K562 (cell line): ENCODE results near the gene ZBP1. TPM values are rescaled to one million over a fixed set of nuclear protein-coding genes. Genes with fewer than 3 reads are reported as not detected.
A peak's percentile ranks its signal among the peaks of the same experiment; 100 is the strongest.

Source experiments
- ATAC-seq: fragments of 200-7000 bp; cut with Tn5 transposase; 3 replicates; pipeline ENCODE4 v1.9.1; 2020; ENCODE audit warnings: moderate library complexity
- BruUV-seq: library from RNA; stranded (reverse); fragments of 400-500 nt; replicated peaks from 2 replicates; lab custom pipeline; 2021; lab: Mats Ljungman, UMichigan
- CTCF ChIA-PET: fragments of 300-600 bp; formaldehyde crosslinking; extraction: SDS; loops from one replicate; lab custom pipeline; 2021; ENCODE audit warnings: low intra/inter-chr PET ratio; lab: Yijun Ruan, JAX
- POLR2A ChIA-PET: fragments of 300-600, 350-650 bp; sonication (Branson Sonifier 250); formaldehyde crosslinking; extraction: SDS; loops from one replicate; lab custom pipeline; 2021; ENCODE audit warnings: antibody characterized with exemption, inconsistent platforms; lab: Yijun Ruan, JAX
- DNase-seq, 4 experiments: peaks; one replicate each; pipeline versions ENCODE4 v3.0.0 to v3.0.0-alpha.2; 2011 to 2018; ENCODE audit warnings: low spot score in 3 of 4, mixed read lengths in 3 of 4; ENCODE audit errors: extremely low read depth in 1 of 4
- FAIRE-seq: peaks from 2 replicates; lab custom pipeline; 2011; peaks lifted over from hg19 to GRCh38; lab: Jason Lieb, UNC
- H2AFZ ChIP-seq: 2 replicates; pipeline ENCODE4 v1.6.0; 2011; ENCODE audit warnings: low read depth, low read length, control low read depth, inconsistent platforms
- H3K27ac ChIP-seq: fragments of 200-600 bp; 3 replicates; pipeline ENCODE4 v1.8.0; 2011; ENCODE audit warnings: low read depth, mild to moderate bottlenecking, control low read depth, inconsistent platforms, low read length, moderate library complexity, mixed read lengths; ENCODE audit errors: extremely low read depth
- H3K27me3 ChIP-seq, 2 experiments: fragments of 300-600 bp in 1 of 2; 2 replicates in 1 of 2; 3 replicates in 1 of 2; pipeline versions ENCODE4 v1.6.0 to v1.8.0; 2011; ENCODE audit warnings: inconsistent platforms in 2 of 2, low read length in 2 of 2, mild to moderate bottlenecking in 1 of 2, mixed read lengths in 1 of 2, moderate library complexity in 1 of 2; ENCODE audit not compliant: control insufficient read depth in 2 of 2, insufficient read depth in 2 of 2
- H3K36me3 ChIP-seq: fragments of 300-600 bp; 3 replicates; pipeline ENCODE4 v1.8.0; 2011; ENCODE audit warnings: mild to moderate bottlenecking, low read length, inconsistent platforms; ENCODE audit not compliant: control insufficient read depth, insufficient read depth
- H3K4me1 ChIP-seq, 2 experiments: fragments of 200-600 bp in 1 of 2; replicated peaks in 1 of 2; 2 replicates in 1 of 2; 3 replicates in 1 of 2; pipeline versions ENCODE4 v1.5.1 to v1.8.0; 2011; ENCODE audit warnings: inconsistent platforms in 2 of 2, low read length in 2 of 2, mild to moderate bottlenecking in 1 of 2, mixed read lengths in 1 of 2, moderate library complexity in 1 of 2; ENCODE audit not compliant: control insufficient read depth in 2 of 2, insufficient read depth in 2 of 2
- H3K4me2 ChIP-seq: 2 replicates; pipeline ENCODE4 v1.6.1; 2011; ENCODE audit warnings: low read length, control low read depth, inconsistent platforms, mixed read lengths; ENCODE audit not compliant: insufficient read depth
- H3K4me3 ChIP-seq: fragments of 200-600 bp; sonication (generic), shearing (Covaris generic); 2 replicates; pipeline ENCODE4 v1.5.1; 2016; ENCODE audit warnings: control low read depth, inconsistent platforms
- H3K79me2 ChIP-seq: fragments of 200-600 bp; 3 replicates; pipeline ENCODE4 v1.8.0; 2011; ENCODE audit warnings: low read length, inconsistent platforms; ENCODE audit not compliant: control insufficient read depth, insufficient read depth
- H3K9ac ChIP-seq, 2 experiments: 2 replicates each; pipeline versions ENCODE4 v1.6.0 to v1.6.1; 2011; ENCODE audit warnings: low read depth in 2 of 2, low read length in 2 of 2, control low read depth in 1 of 2, inconsistent platforms in 1 of 2, mild to moderate bottlenecking in 1 of 2, mixed read lengths in 1 of 2; ENCODE audit not compliant: insufficient read depth in 1 of 2
- H3K9me1 ChIP-seq: one replicate; pipeline ENCODE4 v1.6.0; 2011; ENCODE audit warnings: inconsistent platforms, mild to moderate bottlenecking, low read length, moderate library complexity; ENCODE audit not compliant: control insufficient read depth, insufficient read depth
- H3K9me3 ChIP-seq: replicated peaks from 2 replicates; pipeline ENCODE4 v1.5.1; 2011; ENCODE audit warnings: low read depth, low read length, inconsistent platforms; ENCODE audit not compliant: control insufficient read depth, insufficient read depth
- H4K20me1 ChIP-seq: replicated peaks from 2 replicates; pipeline ENCODE4 v1.6.1; 2011; ENCODE audit warnings: low read length, inconsistent platforms, mixed read lengths; ENCODE audit not compliant: control insufficient read depth, insufficient read depth
- AFF4 ChIP-seq: sonication (generic); formaldehyde crosslinking; IDR thresholded peaks from 2 replicates; pipeline ENCODE4 v1.8.0; 2023; ENCODE audit warnings: mild to moderate bottlenecking, missing genetic modification reagents
- EHMT2 ChIP-seq: fragments of 450-650 bp; IDR thresholded peaks from 2 replicates; pipeline ENCODE4 v1.6.1; 2018; ENCODE audit warnings: antibody characterized with exemption
- HDAC1 ChIP-seq, 2 experiments: fragments of 450-650 bp; IDR thresholded peaks; 2 replicates each; pipeline ENCODE4 v1.6.1; 2016 to 2017; ENCODE audit warnings: inconsistent platforms in 1 of 2, mild to moderate bottlenecking in 1 of 2, moderate library complexity in 1 of 2
- PBX2 ChIP-seq, 2 experiments: IDR thresholded peaks in 1 of 2; conservative IDR thresholded peaks in 1 of 2; 2 replicates each; pipeline ENCODE4 v1.6.1; 2016; ENCODE audit warnings: low read depth in 2 of 2, mild to moderate bottlenecking in 1 of 2, missing compliant biosample characterization in 1 of 2, missing genetic modification characterization in 1 of 2, moderate library complexity in 1 of 2
- PKNOX1 ChIP-seq: fragments of 450-650 bp; IDR thresholded peaks from 2 replicates; pipeline ENCODE4 v1.6.1; 2016
- USF2 ChIP-seq: sonication (generic); formaldehyde crosslinking; IDR thresholded peaks from 2 replicates; pipeline ENCODE4 v1.5.0; 2020; ENCODE audit warnings: missing genetic modification reagents
- ZNF224 ChIP-seq: sonication (generic); formaldehyde crosslinking; IDR thresholded peaks from 2 replicates; pipeline ENCODE4 v1.8.0; 2022; ENCODE audit warnings: mild to moderate bottlenecking, missing genetic modification reagents
- WGBS: fragments of 100-300 bp; shearing (Covaris generic); methylation state at CpG from one replicate; pipeline ENCODE4 v1.1.6; 2016; ENCODE audit warnings: low coverage, mixed read lengths; ENCODE audit not compliant: insufficient coverage; ENCODE audit errors: missing lambda C conversion rate; 5-methylcytosine and 5-hydroxymethylcytosine counted together
- in situ Hi-C: fragments of 300-500 bp; cut with MboI; formaldehyde crosslinking; loops from 4 replicates; pipeline ENCODE4 v1.15.0; 2018; ENCODE audit warnings: inconsistent platforms, mixed read lengths
- intact Hi-C: fragments of 100-400 bp; cut with micrococcal nuclease; formaldehyde crosslinking; loops from 2 replicates; pipeline ENCODE4 v1.14.2; 2022
- polyA plus RNA-seq, 8 experiments: library from polyadenylated mRNA; depleted of rRNA in 4 of 8; stranded (reverse) in 5 of 8; unstranded in 3 of 8; fragments of >200 nt; fragmentation: Nextera tagmentation in 2 of 8; fragmentation: Illumina TruSeq in 1 of 8; extraction: Ambion mirVana in 2 of 8; extraction: Trizol in 1 of 8; gene quantifications; 2 replicates each; pipeline versions ENCODE4 v1.2.1 to v1.2.3, GENCODE V29; 2011 to 2014; ENCODE audit warnings: inconsistent platforms in 1 of 8, missing spikeins in 1 of 8
- total RNA-seq, 7 experiments: library from RNA; depleted of rRNA in 6 of 7; stranded (reverse); fragments of >200 nt in 6 of 7; fragmentation: Illumina TruSeq in 2 of 7; extraction: Trizol in 2 of 7; gene quantifications; 2 replicates each; pipeline versions ENCODE4 v1.2.1 to v1.2.3, GENCODE V29; 2011 to 2021; ENCODE audit warnings: low replicate concordance in 1 of 7

The ZBP1 gene
- total and polyA plus RNA-seq, 9 of the 15 experiments (the other 6 are each of a cell fraction or from before 2014, with no cell fraction given), result not detected

GRCh38 chr20:57657535-57658446 is 37.6 kb upstream of the ZBP1 start:
- TF ChIP-seq HDAC1 (IDR thresholded peaks at IDR 0.05) (no peak), ZNF224 (CRISPR knock-in tag) (no peak), AFF4 (no peak), PKNOX1 (no peak), EHMT2 (no peak), PBX2 (CRISPR knock-in tag; IDR thresholded peaks at IDR 0.05; ENCODE audit: low read depth) (no peak), PBX2 (tag; conservative IDR thresholded peaks at IDR 0.05; ENCODE audit: low read depth) (no peak), USF2 (CRISPR knock-in tag) (0 out of 2 replicates have a peak, but pooled peaks have one; percentile 10)
- H3K79me2 ChIP-seq, result no peaks in the 10 kb centered on the region
- intact Hi-C loops (loop anchor here (10.0 kb wide), 1 partner anchor 187 kb away; no protein-coding TSS in a partner anchor), in situ Hi-C loops (no loop called here)
- no peaks in the 10 kb centered on the region for H3K9me3 ChIP-seq
- 1% methylated on average over 32 of the region's 36 CpGs for WGBS
- ChIA-PET POLR2A (no interaction called here), CTCF (no interaction called here)
- no peak overlapping the region for H3K27ac ChIP-seq
- H4K20me1 ChIP-seq, result 0 out of 2 replicates have a peak, but pooled peaks cover 9% of the 10 kb centered on the region
- peaks cover 17 to 84% of the 10 kb centered on the region in 2 experiments; a peak in 3 of 5 replicates for H3K27me3 ChIP-seq
- no peak overlapping the region for H3K9ac ChIP-seq
- no peak for FAIRE-seq
- no peak for ATAC-seq
- H3K4me3 ChIP-seq, result no peak overlapping the region
- H3K4me1 ChIP-seq, result peaks cover 0 to 9% of the 10 kb centered on the region in 2 experiments; a peak in 1 of 5 replicates
- no peak overlapping the region for H3K4me2 ChIP-seq
- no peak for DNase-seq
- no TSS peak for BruUV-seq
- H3K9me1 ChIP-seq, result no peaks in the 10 kb centered on the region
- H3K36me3 ChIP-seq, result no peaks in the 10 kb centered on the region
- H2AFZ ChIP-seq, result no peak overlapping the region
